CD14-positive monocyte (primary cell): ENCODE data around the gene CTNND2. TPM values are rescaled to one million over a fixed set of nuclear protein-coding genes. Genes with fewer than 3 reads are reported as not detected.

Experiments
- DNase-seq, 3 donors: peaks; one replicate each; pipeline ENCODE4 v3.0.0-alpha.2; 2011 to 2022
- H2AFZ ChIP-seq: 2 replicates; pipeline ENCODE4 v1.6.0; 2012; ENCODE audit warnings: mild to moderate bottlenecking, low read depth, low read length, inconsistent platforms; ENCODE audit not compliant: insufficient read depth, poor library complexity, severe bottlenecking
- H3K27ac ChIP-seq, 2 donors: 1 replicate in 1 of 2; 2 replicates in 1 of 2; pipeline ENCODE4 v1.5.1; 2012 to 2013; ENCODE audit warnings: low read length in 2 of 2, control low read depth in 1 of 2, inconsistent platforms in 1 of 2, low read depth in 1 of 2, mild to moderate bottlenecking in 1 of 2
- H3K27me3 ChIP-seq, 2 donors: one replicate each; pipeline versions ENCODE4 v1.6.0 to v1.6.1; 2011 to 2013; ENCODE audit warnings: low read length in 2 of 2; ENCODE audit not compliant: control insufficient read depth in 2 of 2, insufficient read depth in 2 of 2
- H3K36me3 ChIP-seq, 2 donors: replicated peaks in 1 of 2; 1 replicate in 1 of 2; 2 replicates in 1 of 2; pipeline versions ENCODE4 v1.5.1 to v1.6.1; 2012 to 2013; ENCODE audit warnings: low read length in 2 of 2, control low read depth in 1 of 2, inconsistent platforms in 1 of 2, mild to moderate bottlenecking in 1 of 2; ENCODE audit not compliant: insufficient read depth in 2 of 2, control insufficient read depth in 1 of 2
- H3K4me1 ChIP-seq, 2 donors: 1 replicate in 1 of 2; 2 replicates in 1 of 2; pipeline versions ENCODE4 v1.5.1 to v1.6.1; 2012 to 2013; ENCODE audit warnings: low read length in 2 of 2, control low read depth in 1 of 2, inconsistent platforms in 1 of 2, mild to moderate bottlenecking in 1 of 2, moderate library complexity in 1 of 2; ENCODE audit not compliant: insufficient read depth in 2 of 2, control insufficient read depth in 1 of 2
- H3K4me2 ChIP-seq: replicated peaks from 2 replicates; pipeline ENCODE3; 2012; ENCODE audit warnings: low read length, moderate library complexity, mild to moderate bottlenecking; ENCODE audit not compliant: poor library complexity, severe bottlenecking; ENCODE audit errors: extremely low read depth
- H3K4me3 ChIP-seq, 3 experiments: fragments of 200-600 bp in 1 of 3; sonication (generic) in 1 of 3; replicated peaks in 1 of 3; 1 replicate in 2 of 3; 2 replicates in 1 of 3; pipeline ENCODE4 v1.5.1; 2011 to 2013; ENCODE audit warnings: low read length in 3 of 3, mild to moderate bottlenecking in 3 of 3, control low read depth in 2 of 3, low read depth in 2 of 3, inconsistent platforms in 1 of 3, moderate library complexity in 1 of 3
- H3K79me2 ChIP-seq: 2 replicates; pipeline ENCODE4 v1.6.0; 2012; ENCODE audit warnings: mild to moderate bottlenecking, control low read depth, inconsistent platforms, low read length, moderate library complexity; ENCODE audit not compliant: insufficient read depth
- H3K9ac ChIP-seq: 2 replicates; pipeline ENCODE4 v1.6.0; 2017; ENCODE audit warnings: low read length, mild to moderate bottlenecking; ENCODE audit not compliant: insufficient read depth, poor library complexity, severe bottlenecking
- H3K9me3 ChIP-seq, 2 donors: replicated peaks in 1 of 2; 1 replicate in 1 of 2; 2 replicates in 1 of 2; pipeline versions ENCODE4 v1.5.1 to v1.6.1; 2012 to 2013; ENCODE audit warnings: low read length in 2 of 2, control low read depth in 1 of 2; ENCODE audit not compliant: control insufficient read depth in 1 of 2, insufficient read depth in 1 of 2
- H4K20me1 ChIP-seq: 2 replicates; pipeline ENCODE4 v1.6.0; 2012; ENCODE audit warnings: mild to moderate bottlenecking, low read length, control low read depth, moderate library complexity; ENCODE audit not compliant: insufficient read depth
- H3K27ac Mint-ChIP-seq, 7 donors: one replicate each; pipeline ENCODE4 v1.8.0; 2020; ENCODE audit warnings: mild to moderate bottlenecking in 7 of 7, mixed read lengths in 7 of 7, moderate library complexity in 6 of 7, inconsistent platforms in 2 of 7
- H3K27me3 Mint-ChIP-seq, 3 donors: one replicate each; pipeline ENCODE4 v1.8.0; 2021 to 2022; ENCODE audit warnings: low read depth in 3 of 3, mild to moderate bottlenecking in 3 of 3, mixed read lengths in 3 of 3, moderate library complexity in 3 of 3, inconsistent platforms in 1 of 3
- H3K36me3 Mint-ChIP-seq, 2 donors: one replicate each; pipeline ENCODE4 v1.8.0; 2020; ENCODE audit warnings: mixed read lengths in 2 of 2, inconsistent platforms in 1 of 2, mild to moderate bottlenecking in 1 of 2
- H3K4me1 Mint-ChIP-seq: one replicate; pipeline ENCODE4 v1.8.0; 2020; ENCODE audit warnings: mild to moderate bottlenecking, mixed read lengths
- H3K4me3 Mint-ChIP-seq, 2 donors: one replicate each; pipeline ENCODE4 v1.8.0; 2020; ENCODE audit warnings: mild to moderate bottlenecking in 2 of 2, mixed read lengths in 2 of 2, moderate library complexity in 1 of 2
- H3K9me3 Mint-ChIP-seq, 7 donors: one replicate each; pipeline ENCODE4 v1.8.0; 2020 to 2022; ENCODE audit warnings: mixed read lengths in 7 of 7, mild to moderate bottlenecking in 6 of 7, moderate library complexity in 6 of 7, inconsistent platforms in 2 of 7
- CTCF ChIP-seq: fragments of 200-600 bp; IDR thresholded peaks from one replicate; pipeline ENCODE4 v1.8.0; 2022; ENCODE audit warnings: antibody characterized with exemption, mild to moderate bottlenecking
- WGBS: methylation state at CpG from one replicate; pipeline ENCODE4 v1.1.5; 2013; ENCODE audit warnings: missing lambda C conversion rate; ENCODE audit not compliant: insufficient coverage; 5-methylcytosine and 5-hydroxymethylcytosine counted together
- intact Hi-C, 2 donors: fragments of 100-400 bp; cut with micrococcal nuclease; formaldehyde crosslinking; loops; one replicate each; pipeline versions ENCODE4 v1.15.0 to v1.15.1; 2023
- polyA plus RNA-seq, 3 donors: library from polyadenylated mRNA; depleted of rRNA in 1 of 3; unstranded in 2 of 3; stranded (reverse) in 1 of 3; fragments of 300-500 nt in 2 of 3; fragments of >200 nt in 1 of 3; fragmentation: Illumina TruSeq in 2 of 3; gene quantifications; 1 replicate in 2 of 3; 2 replicates in 1 of 3; pipeline ENCODE4 v1.2.3, GENCODE V29; 2012 to 2021

CTNND2 gene
- polyA plus RNA-seq, 3 donors: not detected

GRCh38 chr5:11704916-11705315 is 199.3 kb downstream of the CTNND2 start:
- no peak for DNase-seq
- Mint-ChIP-seq H3K4me1 (no peaks in the 10 kb centered on the region), H3K27ac (no peak overlapping the region), H3K27me3 (peaks cover 0 to 2% (median 1%) of the 10 kb centered on the region in 3 donors), H3K4me3 (no peak overlapping the region), H3K9me3 (peaks cover 0 to 9% (median 2%) of the 10 kb centered on the region in 7 donors), H3K36me3 (no peaks in the 10 kb centered on the region)
- no peak overlapping the region for H3K4me2 ChIP-seq
- H4K20me1 ChIP-seq: no peaks in the 10 kb centered on the region
- no peak overlapping the region for H3K27ac ChIP-seq
- H3K4me3 ChIP-seq: no peak overlapping the region
- no peaks in the 10 kb centered on the region for H3K9me3 ChIP-seq
- H3K27me3 ChIP-seq: no peaks in the 10 kb centered on the region
- no peak overlapping the region for H2AFZ ChIP-seq
- no peak for TF ChIP-seq CTCF
- intact Hi-C loops: no loop called here
- H3K36me3 ChIP-seq: no peaks in the 10 kb centered on the region
- no CpG with 5 or more reads among the region's 1 CpG for WGBS
- H3K79me2 ChIP-seq: no peaks in the 10 kb centered on the region
- H3K4me1 ChIP-seq: no peaks in the 10 kb centered on the region
- H3K9ac ChIP-seq: no peak overlapping the region

GRCh38 chr5:11700391-11700790 is 203.9 kb downstream of the CTNND2 start:
- H3K4me2 ChIP-seq: no peak overlapping the region
- Mint-ChIP-seq H3K36me3 (no peaks in the 10 kb centered on the region), H3K9me3 (peaks cover 0 to 3% (median 2%) of the 10 kb centered on the region in 7 donors), H3K27me3 (peaks cover 0 to 2% (median 0%) of the 10 kb centered on the region in 3 donors), H3K4me1 (no peaks in the 10 kb centered on the region), H3K27ac (no peak overlapping the region), H3K4me3 (no peak overlapping the region)
- no peak for TF ChIP-seq CTCF
- H4K20me1 ChIP-seq: no peaks in the 10 kb centered on the region
- H3K79me2 ChIP-seq: no peaks in the 10 kb centered on the region
- no peaks in the 10 kb centered on the region for H3K27me3 ChIP-seq
- no peak overlapping the region for H2AFZ ChIP-seq
- 100% methylated on average over 3 of the region's 6 CpGs for WGBS
- no peak overlapping the region for H3K27ac ChIP-seq
- H3K9ac ChIP-seq: no peak overlapping the region
- H3K9me3 ChIP-seq: no peaks in the 10 kb centered on the region
- no peak for DNase-seq
- intact Hi-C loops: no loop called here
- no peak overlapping the region for H3K4me3 ChIP-seq
- no peaks in the 10 kb centered on the region for H3K36me3 ChIP-seq
- H3K4me1 ChIP-seq: no peaks in the 10 kb centered on the region
